Measurements from ENCODE around the gene KCNC2. TPM values are rescaled to one million over a fixed set of nuclear protein-coding genes. Genes with fewer than 3 reads are reported as not detected.

The KCNC2 gene
- polyA plus RNA-seq, 3 donors, result not detected

GRCh38 chr12:75170640-75171185 is 38.9 kb downstream of the KCNC2 start:
- Histone ChIP-seq H3K9ac (ENCODE audit: insufficient read depth, low read length, poor library complexity, severe bottlenecking) (no peak overlapping the region), H3K4me2 (replicated peaks; ENCODE audit: extremely low read depth, low read length, poor library complexity, severe bottlenecking) (no peak overlapping the region), H3K9me3 (replicated peaks in 1 of 2; ENCODE audit: control insufficient read depth in 1 of 2, insufficient read depth in 1 of 2, low read length in 2 of 2) (no peaks in the 10 kb centered on the region), H3K79me2 (ENCODE audit: insufficient read depth, low read length) (no peaks in the 10 kb centered on the region), H3K4me3 (replicated peaks in 1 of 3; ENCODE audit: low read depth in 2 of 3, low read length in 3 of 3) (no peak overlapping the region), H4K20me1 (ENCODE audit: insufficient read depth, low read length) (no peaks in the 10 kb centered on the region), H3K27ac (ENCODE audit: low read depth in 1 of 2, low read length in 2 of 2) (no peak overlapping the region), H3K4me1 (ENCODE audit: control insufficient read depth in 1 of 2, insufficient read depth in 2 of 2, low read length in 2 of 2) (no peaks in the 10 kb centered on the region), H3K27me3 (ENCODE audit: control insufficient read depth in 2 of 2, insufficient read depth in 2 of 2, low read length in 2 of 2) (no peaks in the 10 kb centered on the region), H2AFZ (ENCODE audit: insufficient read depth, low read depth, low read length, poor library complexity, severe bottlenecking) (no peak overlapping the region), H3K36me3 (replicated peaks in 1 of 2; ENCODE audit: control insufficient read depth in 1 of 2, insufficient read depth in 2 of 2, low read length in 2 of 2) (no peaks in the 10 kb centered on the region)
- Mint-ChIP-seq H3K27me3 (ENCODE audit: low read depth in 3 of 3) (peaks cover 0 to 5% (median 0%) of the 10 kb centered on the region in 3 donors), H3K36me3 (no peaks in the 10 kb centered on the region), H3K4me1 (no peaks in the 10 kb centered on the region), H3K9me3 (no peaks in the 10 kb centered on the region), H3K4me3 (no peak overlapping the region), H3K27ac (no peak overlapping the region)
- WGBS (ENCODE audit: insufficient coverage), result 47% methylated on average over 3 of the region's 4 CpGs
- DNase-seq, result no peak
- intact Hi-C loops (cut with micrococcal nuclease), result no loop called here
- TF ChIP-seq CTCF (IDR thresholded peaks at IDR 0.05), result no peak

GRCh38 chr12:75162845-75163244 is 46.8 kb downstream of the KCNC2 start:
- Histone ChIP-seq H3K36me3 (replicated peaks in 1 of 2; ENCODE audit: control insufficient read depth in 1 of 2, insufficient read depth in 2 of 2, low read length in 2 of 2) (no peaks in the 10 kb centered on the region), H3K9ac (ENCODE audit: insufficient read depth, low read length, poor library complexity, severe bottlenecking) (no peak overlapping the region), H4K20me1 (ENCODE audit: insufficient read depth, low read length) (no peaks in the 10 kb centered on the region), H3K79me2 (ENCODE audit: insufficient read depth, low read length) (no peaks in the 10 kb centered on the region), H3K27ac (ENCODE audit: low read depth in 1 of 2, low read length in 2 of 2) (no peak overlapping the region), H3K4me3 (replicated peaks in 1 of 3; ENCODE audit: low read depth in 2 of 3, low read length in 3 of 3) (no peak overlapping the region), H3K9me3 (replicated peaks in 1 of 2; ENCODE audit: control insufficient read depth in 1 of 2, insufficient read depth in 1 of 2, low read length in 2 of 2) (no peaks in the 10 kb centered on the region), H2AFZ (ENCODE audit: insufficient read depth, low read depth, low read length, poor library complexity, severe bottlenecking) (no peak overlapping the region), H3K27me3 (ENCODE audit: control insufficient read depth in 2 of 2, insufficient read depth in 2 of 2, low read length in 2 of 2) (no peaks in the 10 kb centered on the region), H3K4me1 (ENCODE audit: control insufficient read depth in 1 of 2, insufficient read depth in 2 of 2, low read length in 2 of 2) (no peaks in the 10 kb centered on the region), H3K4me2 (replicated peaks; ENCODE audit: extremely low read depth, low read length, poor library complexity, severe bottlenecking) (no peak overlapping the region)
- Mint-ChIP-seq H3K4me3 (no peak overlapping the region), H3K9me3 (peaks cover 0 to 2% (median 0%) of the 10 kb centered on the region in 7 donors), H3K36me3 (no peaks in the 10 kb centered on the region), H3K4me1 (no peaks in the 10 kb centered on the region), H3K27ac (no peak overlapping the region), H3K27me3 (ENCODE audit: low read depth in 3 of 3) (peaks cover 0 to 5% (median 0%) of the 10 kb centered on the region in 3 donors)
- no peak for DNase-seq
- WGBS (ENCODE audit: insufficient coverage), result 75% methylated on average over 1 of the region's 4 CpGs
- intact Hi-C loops (cut with micrococcal nuclease), result no loop called here
- TF ChIP-seq CTCF (IDR thresholded peaks at IDR 0.05), result no peak

Data from CD14-positive monocyte (primary cell).